Measurements from ENCODE around the gene SLC15A1.

DNA sequence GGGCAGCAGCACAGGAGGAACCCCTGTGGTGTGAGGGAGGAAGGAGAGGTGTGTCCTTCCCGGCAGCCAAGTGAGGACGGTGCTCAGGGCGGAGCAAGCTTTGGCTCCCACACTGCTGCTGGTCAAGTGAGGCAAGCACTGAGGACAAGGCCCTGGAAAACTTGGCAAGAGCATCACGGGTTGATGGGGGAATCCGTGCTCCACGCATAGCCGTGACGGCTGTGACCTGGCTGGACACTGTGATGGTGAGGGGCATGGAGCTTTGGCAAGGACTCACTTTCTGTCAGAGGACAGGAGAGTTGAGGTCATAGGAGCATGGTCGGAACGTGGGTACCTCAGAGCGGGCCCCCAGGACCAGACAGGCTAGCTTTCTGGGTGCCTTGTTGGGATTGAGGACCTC, 29.0 kb upstream of the SLC15A1 start:
- no peak for TF ChIP-seq ATF3 (IDR thresholded peaks at IDR 0.05)
- TF ChIP-seq CTCF (IDR thresholded peaks at IDR 0.05; ENCODE audit: low read depth, low read length, missing input control): no peak
- TF ChIP-seq TAF1 (conservative IDR thresholded peaks at IDR 0.05): no peak

Measured in liver (tissue), 3 donors.